Osteocyte (in vitro differentiated cells): ENCODE measurements around the gene DNAJB14. TPM values are rescaled to one million over a fixed set of nuclear protein-coding genes. Genes with fewer than 3 reads are reported as not detected.

Experiments used
- DNase-seq: peaks from one replicate; pipeline ENCODE4 v3.0.0; 2021; ENCODE audit warnings: mixed read lengths; ENCODE audit not compliant: unreplicated experiment; ENCODE audit errors: extremely low spot score
- H3K27ac Mint-ChIP-seq: one replicate; pipeline ENCODE4 v1.8.0; 2021; ENCODE audit warnings: mild to moderate bottlenecking, mixed read lengths; ENCODE audit not compliant: unreplicated experiment
- H3K27me3 Mint-ChIP-seq: one replicate; pipeline ENCODE4 v1.8.0; 2021; ENCODE audit warnings: mixed read lengths; ENCODE audit not compliant: unreplicated experiment
- H3K36me3 Mint-ChIP-seq: one replicate; pipeline ENCODE4 v1.8.0; 2021; ENCODE audit warnings: mixed read lengths; ENCODE audit not compliant: unreplicated experiment
- H3K4me1 Mint-ChIP-seq: one replicate; pipeline ENCODE4 v1.8.0; 2021; ENCODE audit warnings: mixed read lengths; ENCODE audit not compliant: unreplicated experiment
- H3K4me3 Mint-ChIP-seq: one replicate; pipeline ENCODE4 v1.8.0; 2021; ENCODE audit warnings: mild to moderate bottlenecking, moderate library complexity, mixed read lengths; ENCODE audit not compliant: unreplicated experiment
- H3K9me3 Mint-ChIP-seq: one replicate; pipeline ENCODE4 v1.8.0; 2021; ENCODE audit warnings: mixed read lengths; ENCODE audit not compliant: unreplicated experiment
- total RNA-seq: library from RNA; stranded (reverse); gene quantifications from 2 replicates; pipeline ENCODE4 v1.2.1, GENCODE V29; 2021
- TF ChIP-seq, protein P1 (sequence below): fragments of 200-600 bp; sonication (generic); IDR thresholded peaks from 2 replicates; pipeline ENCODE4 v1.5.0; 2021; ENCODE audit warnings: antibody characterized with exemption, mild to moderate bottlenecking, moderate library complexity

The DNAJB14 gene
- total RNA-seq, 1 donor from 2014 or later: 56.5 TPM

DNA sequence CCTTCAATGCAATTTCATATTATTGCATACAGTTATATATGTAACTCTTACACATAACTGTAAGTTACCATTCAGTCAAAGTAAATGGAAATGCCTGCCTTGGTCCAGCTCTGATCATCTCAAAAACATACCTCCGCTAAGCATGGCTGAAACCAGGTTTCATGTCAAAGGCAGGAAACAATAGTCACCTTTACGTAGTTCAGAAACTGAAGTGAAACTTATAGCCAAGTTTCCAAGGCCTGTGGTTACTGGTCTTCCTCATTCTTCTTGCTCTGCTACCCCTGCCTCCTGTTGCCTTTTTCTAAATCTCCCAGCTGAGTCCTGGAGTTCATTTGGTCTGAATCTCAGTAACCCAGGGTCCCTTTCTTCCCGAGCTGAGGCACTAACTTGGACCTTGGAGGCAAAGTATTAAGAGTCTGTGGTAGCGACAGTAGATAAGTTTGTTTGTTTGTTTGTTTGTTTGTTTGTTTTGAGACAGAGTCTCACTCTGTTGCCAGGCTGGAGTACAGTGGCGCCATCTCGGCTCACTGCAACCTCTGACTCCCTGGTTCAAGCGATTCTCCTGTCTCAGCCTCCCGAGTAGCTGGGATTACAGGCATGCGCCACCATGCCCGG lies 98.9 kb downstream of the DNAJB14 start:
- TF ChIP-seq, protein P1, sequence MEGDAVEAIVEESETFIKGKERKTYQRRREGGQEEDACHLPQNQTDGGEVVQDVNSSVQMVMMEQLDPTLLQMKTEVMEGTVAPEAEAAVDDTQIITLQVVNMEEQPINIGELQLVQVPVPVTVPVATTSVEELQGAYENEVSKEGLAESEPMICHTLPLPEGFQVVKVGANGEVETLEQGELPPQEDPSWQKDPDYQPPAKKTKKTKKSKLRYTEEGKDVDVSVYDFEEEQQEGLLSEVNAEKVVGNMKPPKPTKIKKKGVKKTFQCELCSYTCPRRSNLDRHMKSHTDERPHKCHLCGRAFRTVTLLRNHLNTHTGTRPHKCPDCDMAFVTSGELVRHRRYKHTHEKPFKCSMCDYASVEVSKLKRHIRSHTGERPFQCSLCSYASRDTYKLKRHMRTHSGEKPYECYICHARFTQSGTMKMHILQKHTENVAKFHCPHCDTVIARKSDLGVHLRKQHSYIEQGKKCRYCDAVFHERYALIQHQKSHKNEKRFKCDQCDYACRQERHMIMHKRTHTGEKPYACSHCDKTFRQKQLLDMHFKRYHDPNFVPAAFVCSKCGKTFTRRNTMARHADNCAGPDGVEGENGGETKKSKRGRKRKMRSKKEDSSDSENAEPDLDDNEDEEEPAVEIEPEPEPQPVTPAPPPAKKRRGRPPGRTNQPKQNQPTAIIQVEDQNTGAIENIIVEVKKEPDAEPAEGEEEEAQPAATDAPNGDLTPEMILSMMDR: no peak
- no peaks in the 10 kb centered on the region for H3K27me3 Mint-ChIP-seq
- H3K27ac Mint-ChIP-seq: no peak overlapping the region
- H3K9me3 Mint-ChIP-seq: no peaks in the 10 kb centered on the region
- H3K4me1 Mint-ChIP-seq: no peaks in the 10 kb centered on the region
- no peak overlapping the region for H3K4me3 Mint-ChIP-seq
- no peaks in the 10 kb centered on the region for H3K36me3 Mint-ChIP-seq
- DNase-seq: no peak

DNA sequence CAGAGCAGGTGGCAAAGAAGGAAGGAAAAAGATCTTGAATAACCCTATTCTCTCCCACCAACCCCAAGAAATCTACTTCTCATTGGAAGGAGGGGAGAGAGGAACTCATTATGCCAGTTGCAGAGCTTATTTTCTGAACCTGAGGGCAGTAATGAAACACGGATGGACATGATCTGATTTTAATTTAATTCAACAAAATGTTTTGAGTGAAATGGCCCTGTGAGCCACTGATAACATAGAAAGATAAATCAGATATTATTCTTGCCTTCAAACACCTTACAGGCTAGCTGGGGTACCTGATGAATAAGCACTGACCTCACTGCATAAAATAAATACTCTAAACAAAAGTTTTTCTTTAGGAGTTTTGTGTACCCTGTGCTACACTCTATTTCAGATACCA lies 99.5 kb downstream of the DNAJB14 start:
- TF ChIP-seq, protein P1: no peak
- Mint-ChIP-seq H3K27me3 (peaks cover under 1% of the 10 kb centered on the region), H3K9me3 (no peaks in the 10 kb centered on the region), H3K27ac (no peak overlapping the region), H3K36me3 (no peaks in the 10 kb centered on the region), H3K4me3 (no peak overlapping the region), H3K4me1 (no peaks in the 10 kb centered on the region)
- no peak for DNase-seq

Other genes with a start within 250 kb of the DNAJB14 start
- not detected in 2 replicates for gene DAPP1, start 129.8 kb downstream of the DNAJB14 start, total RNA-seq
- 38.2 and 44.7 TPM in 2 replicates for gene LAMTOR3, start 52.2 kb downstream of the DNAJB14 start, total RNA-seq
- gene H2AZ1, start 3.7 kb upstream of the DNAJB14 start, total RNA-seq: 192 and 198 TPM in 2 replicates
- gene DDIT4L, start 243.8 kb upstream of the DNAJB14 start, total RNA-seq: 0.60 and 0.78 TPM in 2 replicates